Right lobe of liver (tissue), 6 donors: ENCODE results near the gene PDZRN4. TPM values are rescaled to one million over a fixed set of nuclear protein-coding genes. Genes with fewer than 3 reads are reported as not detected.

Experiments
- ATAC-seq, 4 donors: fragments of 200-7000 bp; cut with Tn5 transposase; one replicate each; pipeline ENCODE4 v1.9.1; 2020; ENCODE audit warnings: mild to moderate bottlenecking in 4 of 4, moderate library complexity in 4 of 4
- DNase-seq, 3 donors: peaks; one replicate each; pipeline ENCODE4 v3.0.0-alpha.2; 2020
- H3K27ac ChIP-seq, 3 donors: fragments of 200-600 bp; one replicate each; pipeline ENCODE4 v1.8.0; 2022
- H3K27me3 ChIP-seq, 2 donors: fragments of 200-600 bp; one replicate each; pipeline ENCODE4 v1.8.0; 2022
- H3K36me3 ChIP-seq, 4 donors: fragments of 200-600 bp; sonication (generic) in 1 of 4; one replicate each; pipeline versions ENCODE4 v1.5.1 to v1.8.0; 2017 to 2022; ENCODE audit warnings: control low read depth in 1 of 4
- H3K4me1 ChIP-seq, 4 donors: fragments of 200-600 bp; sonication (generic) in 1 of 4; one replicate each; pipeline versions ENCODE4 v1.5.1 to v1.8.0; 2017 to 2022; ENCODE audit warnings: control low read depth in 1 of 4
- H3K4me3 ChIP-seq, 3 donors: fragments of 200-600 bp; one replicate each; pipeline ENCODE4 v1.8.0; 2022
- H3K9me3 ChIP-seq, 4 donors: fragments of 200-600 bp; sonication (generic) in 1 of 4; one replicate each; pipeline versions ENCODE4 v1.5.1 to v1.8.0; 2017 to 2022; ENCODE audit warnings: control low read depth in 1 of 4
- POLR2A ChIP-seq: fragments of 450-650 bp; IDR thresholded peaks from one replicate; pipeline ENCODE4 v1.6.1; 2017; ENCODE audit warnings: antibody characterized with exemption, mild to moderate bottlenecking
- WGBS: methylation state at CpG from one replicate; pipeline ENCODE4 v1.1.6; 2018; ENCODE audit warnings: low coverage, low lambda C conversion rate; ENCODE audit not compliant: insufficient coverage; ENCODE audit errors: missing lambda C conversion rate; 5-methylcytosine and 5-hydroxymethylcytosine counted together
- intact Hi-C, 2 donors: fragments of 100-400 bp; cut with DNase I; formaldehyde crosslinking; loops; one replicate each; pipeline versions ENCODE4 v1.11.2 to v1.14.1; 2022
- total RNA-seq, 6 experiments: library from RNA; depleted of rRNA in 2 of 6; stranded (reverse); fragments of >200 nt in 2 of 6; fragmentation: NEBNext Ultra II Directional in 3 of 6; extraction: Animal tissue kit (Norgen Biotek cat#: 25700) in 3 of 6; gene quantifications; one replicate each; pipeline versions ENCODE4 v1.1.0 to v1.2.4, GENCODE V29; 2016 to 2023
- TF ChIP-seq, protein P1 (sequence below), 4 donors: fragments of 200-600 bp in 3 of 4; fragments of 450-650 bp in 1 of 4; IDR thresholded peaks; one replicate each; pipeline versions ENCODE4 v1.5.1 to v1.8.0; 2016 to 2022; ENCODE audit warnings: antibody characterized with exemption in 4 of 4, mild to moderate bottlenecking in 2 of 4
- donor health status: DM: no; HTN: yes; CAD: no.
- donor health status: DM: no; HTN: no; CAD: no.
- donor health status: DM: no; HTN: no; CAD: no.
- donor health status: DM: no; HTN: yes; CAD: no.
- donor health status: DM: no; HTN: yes; CAD: no.

Gene PDZRN4
- total RNA-seq, 6 experiments from 2014 or later: 0.12 to 0.49 (median 0.42) TPM; not detected in 1

DNA sequence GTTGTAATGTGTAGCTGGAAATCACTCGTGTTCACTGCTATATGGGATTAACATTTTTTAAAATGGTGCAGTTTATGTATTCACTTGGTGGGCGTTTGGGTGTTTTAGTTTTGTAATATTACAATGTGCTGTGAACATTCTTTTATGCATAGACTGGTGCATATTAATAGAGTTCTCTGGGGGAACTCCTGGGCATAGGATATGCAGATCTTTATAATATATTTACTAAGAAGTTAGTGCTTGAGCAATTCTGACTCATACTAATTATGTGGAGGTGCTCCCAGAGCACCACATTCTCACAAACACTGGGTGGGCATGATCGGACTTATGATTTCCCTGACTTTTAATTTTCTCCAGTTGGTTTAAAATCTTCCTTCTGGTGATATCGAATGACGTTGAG lies 342.3 kb downstream of the PDZRN4 start:
- WGBS: 59% methylated on average over 5 of the region's 5 CpGs
- Histone ChIP-seq H3K4me3 (no peak overlapping the region), H3K27me3 (no peaks in the 10 kb centered on the region), H3K9me3 (no peaks in the 10 kb centered on the region), H3K36me3 (no peaks in the 10 kb centered on the region), H3K27ac (no peak overlapping the region), H3K4me1 (no peaks in the 10 kb centered on the region)
- TF ChIP-seq, protein P1, sequence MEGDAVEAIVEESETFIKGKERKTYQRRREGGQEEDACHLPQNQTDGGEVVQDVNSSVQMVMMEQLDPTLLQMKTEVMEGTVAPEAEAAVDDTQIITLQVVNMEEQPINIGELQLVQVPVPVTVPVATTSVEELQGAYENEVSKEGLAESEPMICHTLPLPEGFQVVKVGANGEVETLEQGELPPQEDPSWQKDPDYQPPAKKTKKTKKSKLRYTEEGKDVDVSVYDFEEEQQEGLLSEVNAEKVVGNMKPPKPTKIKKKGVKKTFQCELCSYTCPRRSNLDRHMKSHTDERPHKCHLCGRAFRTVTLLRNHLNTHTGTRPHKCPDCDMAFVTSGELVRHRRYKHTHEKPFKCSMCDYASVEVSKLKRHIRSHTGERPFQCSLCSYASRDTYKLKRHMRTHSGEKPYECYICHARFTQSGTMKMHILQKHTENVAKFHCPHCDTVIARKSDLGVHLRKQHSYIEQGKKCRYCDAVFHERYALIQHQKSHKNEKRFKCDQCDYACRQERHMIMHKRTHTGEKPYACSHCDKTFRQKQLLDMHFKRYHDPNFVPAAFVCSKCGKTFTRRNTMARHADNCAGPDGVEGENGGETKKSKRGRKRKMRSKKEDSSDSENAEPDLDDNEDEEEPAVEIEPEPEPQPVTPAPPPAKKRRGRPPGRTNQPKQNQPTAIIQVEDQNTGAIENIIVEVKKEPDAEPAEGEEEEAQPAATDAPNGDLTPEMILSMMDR (IDR thresholded peaks at IDR 0.05): no peak
- TF ChIP-seq POLR2A: no peak
- intact Hi-C loops: no loop called here
- ATAC-seq (no peak), DNase-seq (no peak)

DNA sequence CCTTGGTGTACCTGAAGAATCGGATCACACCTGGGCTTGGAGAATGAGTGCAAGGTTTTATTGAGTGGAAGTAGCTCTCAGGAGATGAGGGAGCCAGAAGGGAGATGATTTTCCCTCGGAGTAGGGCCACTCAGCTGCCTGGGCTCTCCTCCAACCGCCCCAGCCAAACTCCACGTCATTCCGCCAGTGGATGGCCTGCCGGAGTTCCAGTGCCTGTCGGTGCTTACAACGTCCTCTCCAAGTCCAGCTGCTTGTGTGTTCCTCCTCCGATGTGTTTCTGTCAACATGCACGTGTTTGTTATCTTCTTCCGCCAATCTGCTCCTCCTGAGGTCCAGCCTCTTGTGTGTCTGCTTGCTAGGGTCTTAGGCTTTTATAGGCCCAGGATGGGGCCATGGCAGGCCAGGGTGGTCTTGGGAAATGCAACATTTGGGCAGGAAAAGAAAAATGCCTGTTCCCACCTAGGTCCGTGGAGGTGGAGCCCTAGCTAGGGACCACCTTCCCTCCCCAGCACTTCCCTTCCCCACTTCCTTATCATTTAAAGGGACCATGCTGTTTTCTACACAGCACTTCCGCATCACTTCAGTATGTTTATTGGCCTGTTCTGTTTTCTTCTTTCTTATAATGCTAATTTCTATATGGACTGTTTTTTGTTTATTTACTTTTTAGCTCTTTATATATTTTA lies 343.2 kb downstream of the PDZRN4 start:
- Histone ChIP-seq H3K9me3 (no peaks in the 10 kb centered on the region), H3K36me3 (no peaks in the 10 kb centered on the region), H3K27ac (no peak overlapping the region), H3K27me3 (no peaks in the 10 kb centered on the region), H3K4me3 (no peak overlapping the region), H3K4me1 (no peaks in the 10 kb centered on the region)
- no peak for TF ChIP-seq POLR2A
- TF ChIP-seq, protein P1 (IDR thresholded peaks at IDR 0.05): no peak
- intact Hi-C loops: no loop called here
- ATAC-seq: no peak
- 58% methylated on average over 12 of the region's 13 CpGs for WGBS
- DNase-seq: peak; percentile 17 to 47 (median 47)

DNA sequence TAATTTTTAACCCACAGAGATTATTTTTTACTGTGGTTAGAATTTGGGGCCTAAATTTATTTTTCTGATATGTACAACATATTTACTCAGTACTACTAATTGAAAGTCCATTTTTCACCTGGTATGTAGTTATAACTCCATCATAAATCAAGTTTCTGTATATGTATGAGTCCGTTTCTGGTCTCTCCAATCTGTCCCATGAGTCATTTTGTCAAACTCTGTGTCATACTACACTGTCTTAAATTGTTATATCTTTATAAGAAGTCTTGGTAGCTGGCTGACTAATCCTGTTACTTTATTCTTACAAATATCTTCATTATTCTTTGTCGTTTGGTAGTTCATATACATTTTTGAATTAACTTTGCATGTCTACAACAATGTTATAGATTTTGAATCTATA lies 344.0 kb downstream of the PDZRN4 start:
- H3K27me3 ChIP-seq: no peaks in the 10 kb centered on the region
- WGBS: 34% methylated on average over 2 of the region's 2 CpGs

DNA sequence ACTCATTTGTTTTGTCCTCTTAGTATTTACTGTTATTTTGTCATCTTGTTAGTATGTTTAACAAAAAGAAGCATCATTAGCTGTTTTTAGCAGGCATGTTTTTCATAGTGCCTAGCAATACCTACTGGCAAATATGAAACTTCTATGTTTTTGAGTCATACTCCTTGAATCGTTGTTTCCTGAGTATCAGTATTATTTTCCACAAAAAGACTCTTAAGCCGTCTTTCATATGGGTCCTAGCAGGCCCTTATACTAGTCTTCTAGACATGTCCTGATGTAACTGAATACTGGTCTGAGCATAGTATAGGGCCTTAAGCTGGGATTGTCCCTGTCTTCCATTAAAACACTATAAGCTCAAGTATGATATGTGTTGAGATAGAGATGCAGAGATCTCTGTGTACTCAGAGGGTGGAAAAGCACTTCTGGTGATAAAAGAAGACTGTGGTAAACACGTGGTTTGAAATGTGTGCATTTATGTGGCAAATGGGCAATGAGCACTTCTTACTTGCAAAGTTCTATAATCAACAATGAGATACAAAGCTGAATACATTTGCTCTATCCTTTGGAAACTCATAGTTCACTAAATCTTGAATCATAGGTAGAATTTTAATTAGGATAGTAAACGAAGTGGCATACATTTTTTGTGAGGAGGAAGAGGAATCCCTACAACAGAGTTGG lies 348.8 kb downstream of the PDZRN4 start:
- no peak overlapping the region for H3K27ac ChIP-seq
- 46% methylated on average over 4 of the region's 4 CpGs for WGBS
- TF ChIP-seq POLR2A: no peak
- TF ChIP-seq, protein P1 (IDR thresholded peaks at IDR 0.05): no peak
- H3K27me3 ChIP-seq: no peaks in the 10 kb centered on the region
- DNase-seq (no peak), ATAC-seq (no peak)
- H3K36me3 ChIP-seq: no peaks in the 10 kb centered on the region
- H3K9me3 ChIP-seq: no peaks in the 10 kb centered on the region
- no peaks in the 10 kb centered on the region for H3K4me1 ChIP-seq
- no peak overlapping the region for H3K4me3 ChIP-seq
- intact Hi-C loops: no loop called here

More for the DNA sequence above, 344.0 kb downstream of the PDZRN4 start:
- ATAC-seq (no peak), DNase-seq (no peak)
- intact Hi-C loops: no loop called here
- H3K4me1 ChIP-seq: no peaks in the 10 kb centered on the region
- H3K4me3 ChIP-seq: no peak overlapping the region
- no peak for TF ChIP-seq POLR2A
- TF ChIP-seq, protein P1 (IDR thresholded peaks at IDR 0.05): no peak
- no peaks in the 10 kb centered on the region for H3K36me3 ChIP-seq
- no peak overlapping the region for H3K27ac ChIP-seq
- no peaks in the 10 kb centered on the region for H3K9me3 ChIP-seq
